ENCODE results near the gene ENTPD8. TPM values are rescaled to one million over a fixed set of nuclear protein-coding genes. Genes with fewer than 3 reads are reported as not detected.

Gene ENTPD8
- total and polyA plus RNA-seq, 2 of the 13 experiments (the other 11 are each of a cell fraction or from before 2014, with no cell fraction given), result 0.26 to 0.44 TPM

- Histone ChIP-seq H3K4me3 (replicated peaks in 1 of 3; ENCODE audit: insufficient read depth in 1 of 3, low read depth in 2 of 3, low read length in 3 of 3) (no peak overlapping the region), H3K4me1 (ENCODE audit: insufficient read depth, low read length) (peaks cover 12% of the 10 kb centered on the region), H3K79me2 (ENCODE audit: insufficient read depth, low read length) (no peaks in the 10 kb centered on the region), H3K36me3 (replicated peaks in 1 of 2; ENCODE audit: control insufficient read depth in 1 of 2, insufficient read depth in 2 of 2, low read length in 2 of 2) (no peaks in the 10 kb centered on the region), H3K9me3 (ENCODE audit: low read length) (no peaks in the 10 kb centered on the region), H3K27ac (ENCODE audit: extremely low read length, insufficient read depth, low read length) (no peak overlapping the region), H4K20me1 (ENCODE audit: insufficient read depth, low read length) (no peaks in the 10 kb centered on the region), H3K4me2 (ENCODE audit: low read depth, low read length) (no peak overlapping the region), H2AFZ (ENCODE audit: low read length) (no peak overlapping the region), H3K27me3 (ENCODE audit: control insufficient read depth in 1 of 2, insufficient read depth in 2 of 2, low read length in 2 of 2) (no peaks in the 10 kb centered on the region), H3K9ac (ENCODE audit: insufficient read depth, low read depth, low read length) (no peak overlapping the region)
- no peak for TF ChIP-seq ZNF513 (CRISPR knock-in tag; conservative IDR thresholded peaks at IDR 0.05)
- no peak for TF ChIP-seq AKAP8 (CRISPR knock-in tag; IDR thresholded peaks at IDR 0.05)
- no peak for TF ChIP-seq ZNF335 (CRISPR knock-in tag; IDR thresholded peaks at IDR 0.05)
- no peak for TF ChIP-seq MAX (IDR thresholded peaks at IDR 0.05)
- TF ChIP-seq IRX3 (CRISPR knock-in tag; IDR thresholded peaks at IDR 0.05; ENCODE audit: borderline replicate concordance, low read depth), result no peak
- no peak for TF ChIP-seq CENPBD1 (CRISPR knock-in tag; IDR thresholded peaks at IDR 0.05; ENCODE audit: borderline replicate concordance, low read depth)
- no peak for TF ChIP-seq ZNF775 (CRISPR knock-in tag; IDR thresholded peaks at IDR 0.05; ENCODE audit: borderline replicate concordance)
- TF ChIP-seq TCF7 (IDR thresholded peaks at IDR 0.05; ENCODE audit: low read depth), result no peak
- no peak for TF ChIP-seq HINFP (CRISPR knock-in tag; IDR thresholded peaks at IDR 0.05; ENCODE audit: low read depth)
- no peak for TF ChIP-seq MLXIP (CRISPR knock-in tag; IDR thresholded peaks at IDR 0.05; ENCODE audit: borderline replicate concordance)
- ChIA-PET POLR2A (no interaction called here), CTCF (ENCODE audit: low intra/inter-chr PET ratio, low total read pairs) (no interaction called here)
- ATAC-seq, result no peak
- WGBS (ENCODE audit: low lambda C conversion rate), result 67% methylated on average over 6 of the region's 6 CpGs
- FAIRE-seq, result no peak
- BruUV-seq (replicated peaks), result no TSS peak
- in situ Hi-C loops (cut with HindIII; ENCODE audit: extremely low pct_ligation_motif_present, low pct_unique_long_range_greater_than_20kb) (no loop called here), intact Hi-C loops (cut with micrococcal nuclease; ENCODE audit: unreplicated experiment) (no loop called here)
- DNase-seq (ENCODE audit: low spot score), result no peak
Measured at GRCh38 chr9:137428311-137428630, 12.9 kb downstream of the ENTPD8 start.
